Activated CD4-positive, alpha-beta T cell treated with anti-CD3 and anti-CD28 coated beads, Interleukin-10, Interleukin-2, amounts not matched to agents 100 ng/mL and 50 ng/mL, durations not matched to agents 16 hours and 8 hours (primary cell): Measurements from ENCODE around the gene CHST6.
"Not testable (repeated sequence)": the region's sequence is repeated elsewhere in the genome, so short reads cannot be mapped to it uniquely, and the experiment has no call there.

Experiments
- DNase-seq: peaks from one replicate; pipeline ENCODE4 v3.0.0-alpha.2; 2020

CHST6 gene

DNA sequence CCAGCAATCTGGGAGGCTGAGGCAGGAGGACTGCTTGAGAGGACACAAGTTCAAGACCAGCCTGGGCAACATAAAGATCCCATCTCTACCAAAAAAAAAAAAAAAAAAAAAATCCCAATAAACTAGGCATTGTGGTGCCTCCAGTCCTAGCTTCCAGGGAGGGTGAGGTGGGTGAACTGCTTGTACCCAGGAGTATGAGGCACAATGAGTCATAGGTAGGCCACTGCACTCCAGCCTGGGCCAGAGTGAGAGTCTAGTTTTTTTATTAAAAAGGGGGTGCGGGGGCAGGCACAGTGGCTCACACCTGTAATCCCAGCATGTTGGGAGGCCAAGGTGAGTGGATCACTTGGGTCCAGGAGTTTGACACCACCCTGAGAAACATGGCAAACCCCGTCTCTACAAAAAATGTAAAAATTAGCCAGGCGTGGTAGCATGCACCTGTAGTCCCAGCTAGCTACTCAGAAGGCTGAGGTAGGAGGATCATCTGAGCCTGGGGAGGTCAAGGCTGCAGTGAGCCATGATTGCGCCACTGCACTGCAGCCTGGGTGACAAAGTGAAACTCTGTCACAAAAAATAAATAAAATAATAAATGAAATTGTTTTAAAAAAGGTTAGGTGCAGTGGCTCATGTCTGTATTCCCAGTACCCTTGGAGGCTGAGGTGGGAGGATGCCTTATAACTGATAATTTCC is 7.8 kb upstream of the CHST6 start:
- no peak for DNase-seq

DNA sequence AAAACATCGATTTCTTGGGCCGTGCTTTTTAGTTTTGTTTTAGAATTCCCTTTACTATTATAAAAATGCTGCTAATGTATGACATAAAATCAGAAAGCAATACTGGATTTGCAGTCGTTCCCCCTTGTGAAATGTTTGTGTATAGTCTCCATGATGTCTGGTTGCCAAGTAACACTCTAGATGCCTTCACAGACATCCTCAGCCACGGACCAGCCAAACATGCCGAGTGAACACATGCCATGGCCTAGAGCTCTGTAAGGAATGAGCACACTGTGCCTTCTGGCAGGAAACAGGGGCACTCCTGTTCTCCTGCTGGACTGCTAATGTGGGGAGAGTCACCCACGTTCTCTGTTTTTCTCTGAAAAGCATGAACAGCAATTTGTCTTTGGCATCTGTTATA is 6.6 kb upstream of the CHST6 start:
- DNase-seq, result not testable (repeated sequence)

DNA sequence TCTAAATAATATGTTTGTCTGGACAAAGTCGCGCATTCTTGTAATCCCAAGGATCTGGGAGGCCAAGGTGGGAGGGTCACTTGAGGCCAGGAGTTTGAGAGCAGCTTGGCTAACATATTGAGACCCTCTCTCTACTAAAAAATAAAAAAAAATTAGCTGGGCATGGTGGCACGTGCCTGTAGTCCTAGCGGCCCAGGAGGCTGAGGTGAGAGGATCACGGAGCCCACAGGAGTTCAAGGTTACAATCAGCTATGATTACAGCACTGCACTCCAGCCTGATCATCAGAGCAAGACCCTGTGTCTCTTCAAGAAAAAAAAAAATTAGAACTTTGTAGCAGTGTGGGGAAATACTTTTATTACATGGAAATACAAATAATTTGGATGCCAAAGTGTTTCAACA is 6.1 kb upstream of the CHST6 start:
- DNase-seq, result no peak

DNA sequence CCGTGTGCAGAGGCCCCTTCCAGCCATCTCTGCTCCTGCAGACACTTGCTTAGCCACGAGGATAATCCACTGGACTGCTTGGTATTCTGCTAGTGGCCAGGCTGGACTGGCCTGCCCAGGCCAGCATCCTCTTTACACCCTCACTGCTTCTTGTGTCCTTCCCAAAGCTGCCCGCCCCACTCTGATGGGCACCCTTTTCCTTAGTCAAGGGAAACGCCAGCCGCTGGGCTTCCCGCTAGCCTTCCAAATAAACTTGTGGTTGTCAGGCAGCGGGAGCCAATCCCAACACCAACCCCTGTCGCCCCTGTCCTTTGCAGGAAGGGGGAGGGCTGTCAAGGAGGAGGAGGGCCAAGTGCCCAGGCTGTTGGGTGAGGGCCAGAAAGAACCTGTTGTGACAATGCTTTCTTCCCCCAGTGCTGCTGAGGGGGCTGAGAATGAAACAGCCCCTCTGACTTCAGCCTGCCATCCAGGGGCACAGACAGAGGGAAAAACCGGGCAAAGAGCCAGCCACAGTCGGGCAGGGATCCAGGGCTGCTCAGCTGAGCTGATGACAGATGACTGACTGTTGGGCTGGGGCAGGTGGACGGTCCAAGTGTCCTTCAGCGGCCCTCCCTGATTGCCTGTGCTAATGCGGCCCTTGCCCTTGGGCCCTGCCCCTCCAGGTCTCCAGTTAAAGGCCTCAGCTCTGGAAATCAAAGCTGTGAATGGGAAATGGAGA is 3.5 kb upstream of the CHST6 start:
- not testable (repeated sequence) for DNase-seq

DNA sequence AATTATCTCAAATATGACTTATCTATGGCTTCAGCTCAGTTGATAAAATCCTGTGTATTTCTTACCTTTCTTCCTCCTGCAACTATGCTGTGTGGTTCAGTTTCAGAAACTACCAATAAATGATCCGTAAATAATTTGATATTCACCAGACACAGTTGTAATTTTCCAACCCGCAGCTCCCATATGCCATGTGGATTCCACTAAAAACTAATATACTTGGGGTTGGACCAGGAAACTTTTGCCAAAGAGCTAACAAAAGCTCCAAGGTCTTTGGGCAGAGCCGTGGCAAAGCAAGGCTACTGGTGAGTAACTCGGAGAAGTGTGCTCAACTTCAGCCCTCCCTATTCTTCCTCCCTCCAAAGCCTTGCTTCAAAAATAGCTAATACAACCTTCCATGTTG is 2.3 kb upstream of the CHST6 start:
- DNase-seq, result no peak

DNA sequence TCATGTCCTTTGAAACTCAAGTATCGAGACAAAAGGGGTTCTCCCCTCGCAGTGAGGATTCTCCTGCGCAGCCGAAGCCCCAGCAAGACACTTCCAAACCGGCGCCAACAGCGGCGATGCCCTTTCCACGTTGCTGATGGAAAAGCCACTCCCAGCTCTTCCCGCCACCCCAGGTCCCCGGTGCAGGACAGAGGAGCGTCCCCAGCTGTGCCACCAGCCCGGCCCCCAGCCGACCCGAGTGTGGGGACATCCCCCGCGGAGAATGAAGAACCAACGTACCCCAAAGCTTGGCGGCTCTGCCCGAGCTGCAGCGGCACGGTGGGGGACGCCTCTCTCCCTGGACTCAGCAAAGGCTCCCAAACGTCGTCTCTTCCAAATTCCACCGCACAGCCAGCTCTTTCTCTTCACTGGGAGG is 573 bp downstream of the CHST6 start:
- no peak for DNase-seq

DNA sequence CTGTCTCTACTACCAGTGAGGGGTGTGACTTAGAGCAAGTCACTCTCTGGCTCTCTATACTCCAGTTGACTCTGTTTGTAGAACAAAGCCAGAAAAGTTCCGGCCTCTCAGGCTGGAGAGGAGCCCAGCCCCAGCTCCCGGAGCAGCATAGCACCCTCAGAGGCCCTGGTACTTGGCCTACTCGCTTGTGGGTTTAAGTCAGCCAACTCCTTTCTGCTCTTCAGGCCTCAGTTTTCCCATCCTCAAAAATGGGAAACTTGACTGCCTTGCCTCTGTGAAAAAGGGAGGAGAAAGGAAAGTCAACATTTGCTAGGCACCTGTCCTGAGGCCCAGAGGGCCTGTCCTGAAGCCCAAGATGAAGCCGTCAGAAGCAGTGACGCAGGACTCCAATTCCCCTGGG is 1.1 kb downstream of the CHST6 start:
- DNase-seq, result no peak

DNA sequence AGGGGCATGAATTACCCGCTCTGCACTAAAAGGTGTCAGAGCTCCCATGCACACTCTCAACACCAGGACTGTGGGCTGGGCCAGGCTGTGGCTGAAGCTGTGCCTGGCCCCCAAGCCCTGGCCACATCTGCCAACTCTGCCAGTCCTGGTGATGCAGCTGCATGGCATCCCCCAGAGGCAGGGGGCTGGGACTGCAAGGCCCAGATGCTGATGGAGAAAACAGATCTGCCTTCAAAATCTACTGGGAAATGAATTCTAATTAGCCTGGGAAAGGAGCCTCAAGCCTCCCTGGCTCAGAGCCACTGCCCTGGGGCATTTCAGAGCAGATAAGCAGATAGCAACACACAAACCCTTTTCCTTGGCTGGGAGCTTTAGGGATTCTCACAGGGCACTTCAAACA is 3.4 kb downstream of the CHST6 start:
- peak; percentile 6 for DNase-seq

DNA sequence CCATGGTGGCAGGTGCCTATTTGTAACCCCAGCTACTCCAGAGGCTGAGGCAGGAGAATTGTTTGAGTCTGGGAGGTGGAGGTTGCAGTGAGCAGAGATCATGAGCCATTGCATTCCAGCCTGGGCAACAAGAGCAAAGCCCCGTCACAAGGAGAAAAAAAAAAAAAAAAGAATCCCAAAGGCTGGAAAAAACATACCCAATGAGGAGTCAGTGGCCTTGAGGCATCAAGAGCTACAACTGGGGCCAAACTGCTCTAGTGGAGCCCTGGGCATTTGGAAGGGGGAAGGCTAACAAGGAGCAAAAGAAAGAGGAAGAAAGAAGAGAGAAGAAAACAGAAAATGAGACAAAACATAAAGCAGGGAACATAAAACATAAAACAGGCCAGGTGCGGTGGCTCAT is 6.9 kb downstream of the CHST6 start:
- no peak for DNase-seq

DNA sequence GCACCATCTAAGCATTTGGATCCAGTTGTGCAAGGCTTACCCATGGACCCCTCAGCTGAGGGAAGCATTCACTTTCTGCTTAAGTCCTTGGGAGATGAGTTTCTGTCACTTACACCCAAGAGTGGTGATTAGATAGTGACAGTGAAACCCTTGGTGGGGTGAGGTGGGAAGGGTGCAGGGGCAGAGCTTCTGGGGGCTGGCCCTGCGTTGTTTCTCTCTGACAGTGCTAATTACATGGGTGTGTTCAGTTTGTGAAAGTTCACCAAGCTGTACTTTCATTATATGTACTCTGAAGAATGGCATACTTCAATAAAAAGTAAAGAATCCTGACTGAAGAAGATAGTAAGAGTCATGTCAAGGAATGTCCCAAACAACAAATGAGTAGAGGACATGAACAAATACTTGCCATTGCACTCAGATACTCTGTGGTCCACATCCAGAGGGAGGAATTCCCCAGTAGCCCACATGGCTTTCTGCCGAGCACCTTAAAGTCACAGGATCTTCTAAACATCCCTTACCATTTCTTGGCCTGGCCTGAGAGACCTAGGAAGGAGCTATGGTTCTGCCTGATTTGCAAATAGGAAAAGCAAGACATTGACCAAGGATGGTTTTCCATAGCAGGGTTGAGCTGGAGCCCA is 8.4 kb downstream of the CHST6 start:
- no peak for DNase-seq

DNA sequence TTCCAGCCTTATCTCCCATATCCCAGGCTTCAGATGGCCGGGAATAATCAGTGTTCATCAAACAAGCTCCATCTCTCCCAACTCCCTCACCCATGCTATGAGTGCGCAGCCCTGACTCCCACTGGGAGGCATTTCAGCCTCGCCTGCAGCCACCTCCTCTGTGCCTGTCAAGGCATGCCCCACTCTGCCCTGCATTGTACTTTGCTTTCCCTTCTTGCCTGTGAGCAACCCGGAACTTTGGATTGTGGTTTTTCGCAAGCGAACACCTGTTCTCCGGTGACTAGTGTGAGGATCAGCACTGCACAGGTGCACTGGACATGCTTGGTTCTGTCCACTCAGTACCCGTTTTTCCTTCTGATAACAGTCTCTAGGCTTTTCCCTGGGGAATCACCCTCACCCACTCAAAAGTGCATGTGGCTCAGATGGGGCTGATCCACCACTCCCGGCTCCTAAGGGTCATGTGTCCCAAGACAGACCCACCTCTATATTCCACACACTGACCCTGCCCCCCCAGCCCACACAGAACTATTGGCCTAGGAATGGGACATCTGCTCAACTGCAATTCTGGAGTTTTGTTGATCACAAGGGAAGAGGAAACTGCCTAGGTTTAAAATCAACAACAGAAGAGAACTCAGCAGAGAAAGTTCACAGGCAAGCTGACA is 9.1 kb downstream of the CHST6 start:
- DNase-seq, result no peak

DNA sequence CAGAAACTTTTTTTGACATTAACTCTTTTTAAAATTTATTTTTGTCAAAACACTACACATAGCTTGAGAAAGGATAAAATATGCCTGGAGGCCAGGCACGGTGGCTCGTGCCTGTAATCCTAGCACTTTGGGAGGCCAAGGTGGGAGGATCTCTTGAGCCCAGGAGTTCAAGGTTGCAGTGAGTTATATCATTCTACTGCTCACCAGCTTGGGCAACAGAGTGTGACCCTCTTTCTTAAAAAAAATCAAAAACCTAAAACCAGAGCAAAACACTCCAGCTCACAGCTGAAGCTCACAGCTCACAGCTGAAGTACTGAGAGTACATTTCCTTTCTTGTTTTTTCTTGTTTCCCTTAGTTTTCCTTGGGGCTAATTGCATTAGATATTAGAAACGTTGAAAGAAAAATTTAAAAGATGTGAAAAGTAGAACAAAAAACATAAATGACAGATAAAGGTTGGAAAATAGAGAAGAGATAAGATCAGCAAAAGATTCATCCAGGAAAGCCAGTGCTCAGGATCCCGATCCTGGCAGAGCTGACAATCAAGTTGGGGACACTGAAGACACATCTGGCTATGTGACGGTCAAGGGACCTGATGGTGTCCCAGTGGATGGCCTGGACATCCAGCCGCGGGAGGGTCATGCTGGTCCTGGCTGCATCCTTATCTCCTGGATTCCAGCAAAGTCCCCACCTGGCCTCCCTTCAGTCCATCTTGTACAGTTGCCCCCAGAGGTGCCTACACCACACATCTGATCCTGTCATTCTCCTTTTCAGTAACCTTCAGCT is 9.8 kb downstream of the CHST6 start:
- DNase-seq, result no peak

DNA sequence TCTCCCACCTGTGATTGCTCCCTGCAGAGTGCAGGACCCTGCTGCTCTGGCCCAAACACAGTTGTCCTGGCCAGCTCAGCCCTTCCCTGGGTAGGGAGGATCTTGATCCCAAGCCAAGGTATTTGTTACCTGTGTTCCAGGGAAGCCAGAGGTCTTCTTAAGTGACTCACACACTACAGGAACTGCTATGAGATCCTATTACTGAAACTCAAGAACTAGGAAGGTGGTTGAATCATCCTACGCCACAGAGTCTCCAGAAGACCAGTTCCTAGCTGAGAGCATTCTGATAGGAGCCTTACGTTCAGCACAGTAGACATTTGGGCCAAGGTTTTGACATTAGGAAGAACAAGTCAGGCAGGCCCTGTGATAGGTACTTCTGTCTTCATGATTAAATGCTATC is 12.0 kb downstream of the CHST6 start:
- DNase-seq, result no peak

DNA sequence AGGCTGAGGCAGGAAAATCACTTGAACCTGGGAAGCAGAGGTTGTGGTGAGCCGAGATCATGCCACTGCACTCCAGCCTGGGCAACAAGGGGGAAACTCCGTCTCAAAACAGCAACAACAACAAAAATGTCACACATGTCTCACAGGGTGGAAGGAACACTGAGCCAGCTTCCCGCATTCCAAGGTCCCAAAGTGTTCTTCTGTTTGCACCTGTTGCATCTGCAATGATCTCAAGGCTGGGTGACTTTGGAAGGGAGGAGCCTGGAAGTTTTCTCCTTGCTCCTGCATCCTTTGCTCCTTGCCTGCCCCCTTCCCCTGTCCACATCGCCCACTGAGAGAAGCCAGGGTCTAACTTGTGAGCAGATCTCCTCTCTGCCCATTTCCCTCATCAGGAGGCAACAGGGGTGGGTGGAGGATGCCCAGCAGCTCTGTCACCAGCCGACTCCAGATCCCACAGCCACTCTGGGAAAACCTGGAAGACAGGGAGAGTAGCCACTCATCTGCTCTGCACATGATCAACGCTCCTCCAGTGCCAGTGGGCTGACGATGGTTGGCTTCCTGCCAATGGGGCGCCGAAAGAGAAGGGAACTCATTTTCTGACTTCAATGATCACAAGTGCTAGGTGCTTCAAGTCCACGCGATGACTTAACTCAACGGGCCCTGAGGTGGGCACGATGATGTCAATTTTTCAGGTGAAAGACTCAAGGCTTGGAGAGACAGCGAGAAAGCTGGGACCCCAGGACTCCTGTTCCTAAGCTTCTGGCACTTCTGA is 12.6 kb downstream of the CHST6 start:
- no peak for DNase-seq

DNA sequence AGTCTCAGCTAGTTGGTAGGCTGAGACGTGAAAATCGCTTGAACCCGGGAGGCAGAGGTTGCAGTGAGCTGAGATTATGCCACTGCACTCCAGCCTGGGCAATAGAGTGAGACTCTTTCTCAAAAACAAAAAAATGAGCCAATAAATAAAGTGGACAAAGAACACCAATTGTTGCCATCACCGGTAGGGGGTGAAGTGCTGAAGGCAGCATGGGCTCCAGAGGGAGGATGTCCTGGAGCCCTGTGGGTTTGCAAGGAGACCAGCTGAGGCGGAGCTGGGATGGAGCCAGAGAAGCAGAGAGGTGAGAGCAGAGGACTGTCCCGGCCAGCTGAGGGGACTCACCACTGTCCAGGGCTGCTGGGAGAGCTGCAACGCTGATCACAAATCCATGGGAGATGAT is 13.8 kb downstream of the CHST6 start:
- DNase-seq, result no peak

DNA sequence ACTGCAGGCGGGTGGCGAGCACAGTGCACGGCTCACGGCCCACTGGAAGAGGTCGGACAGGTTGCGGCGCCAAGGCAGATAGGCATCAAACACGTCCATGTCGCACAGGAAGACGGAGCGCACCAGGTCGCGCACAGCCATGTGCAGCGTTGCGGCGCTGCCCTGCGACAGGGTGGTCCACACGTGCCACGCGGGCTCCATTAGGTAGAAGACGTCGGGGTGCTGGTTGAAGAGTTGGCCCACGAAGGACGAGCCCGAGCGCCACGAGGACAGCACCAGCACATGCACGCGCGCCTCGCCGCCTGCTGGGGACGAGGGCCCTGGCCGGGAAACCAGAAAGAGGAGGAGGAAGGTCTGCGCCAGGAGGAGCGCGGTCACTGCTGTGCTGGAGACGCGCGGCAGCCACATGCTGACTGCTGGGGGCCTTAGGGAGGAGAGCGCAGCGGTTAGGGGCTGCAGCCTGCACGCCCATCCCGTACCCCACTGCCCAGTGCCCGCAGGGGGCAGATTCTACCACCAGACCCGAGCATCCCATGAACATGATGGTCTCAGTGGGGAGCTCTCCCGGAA is 15.7 kb downstream of the CHST6 start:
- DNase-seq, result no peak

DNA sequence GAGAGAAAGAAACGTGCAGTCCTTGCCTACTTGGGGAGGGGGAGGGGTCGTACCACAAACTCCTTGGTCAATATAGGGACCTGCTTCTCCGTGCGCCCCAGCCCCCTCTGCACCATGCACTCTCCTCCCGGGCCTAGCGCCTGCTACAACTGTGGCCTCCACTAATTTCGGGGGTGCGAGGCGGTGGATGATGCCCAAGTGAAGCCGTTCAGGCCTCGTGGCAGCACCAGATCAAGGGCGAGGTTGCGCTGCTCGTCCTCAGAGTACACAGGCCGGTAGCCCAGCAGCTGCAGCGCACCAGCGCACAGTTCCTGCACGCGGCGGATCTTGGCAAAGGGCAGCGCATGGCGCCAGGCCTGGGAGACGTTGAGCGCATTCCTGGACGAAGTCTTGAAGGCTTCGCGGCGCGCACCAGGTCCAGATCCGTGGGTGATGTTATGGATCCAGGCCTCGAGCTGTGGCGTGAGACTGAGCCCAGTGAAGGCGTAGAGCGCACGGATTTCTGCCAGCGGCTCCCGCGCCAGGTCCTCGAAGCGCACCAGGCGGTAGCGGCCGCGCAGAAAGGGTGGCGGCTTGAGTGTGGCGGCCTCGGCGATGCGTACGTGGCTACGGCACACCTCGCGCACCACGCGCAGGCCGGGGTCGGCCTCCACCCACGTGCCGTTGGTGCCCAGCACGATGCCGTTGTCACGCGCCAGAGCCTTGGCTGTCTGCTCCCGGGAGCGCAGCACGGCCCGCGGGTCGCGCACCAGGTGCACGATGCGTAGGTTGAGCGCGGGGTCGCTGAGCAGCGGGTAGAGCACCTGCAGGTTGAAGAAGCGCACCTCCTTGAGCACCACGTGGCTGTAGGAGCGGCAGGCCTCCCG is 16.5 kb downstream of the CHST6 start:
- no peak for DNase-seq

DNA sequence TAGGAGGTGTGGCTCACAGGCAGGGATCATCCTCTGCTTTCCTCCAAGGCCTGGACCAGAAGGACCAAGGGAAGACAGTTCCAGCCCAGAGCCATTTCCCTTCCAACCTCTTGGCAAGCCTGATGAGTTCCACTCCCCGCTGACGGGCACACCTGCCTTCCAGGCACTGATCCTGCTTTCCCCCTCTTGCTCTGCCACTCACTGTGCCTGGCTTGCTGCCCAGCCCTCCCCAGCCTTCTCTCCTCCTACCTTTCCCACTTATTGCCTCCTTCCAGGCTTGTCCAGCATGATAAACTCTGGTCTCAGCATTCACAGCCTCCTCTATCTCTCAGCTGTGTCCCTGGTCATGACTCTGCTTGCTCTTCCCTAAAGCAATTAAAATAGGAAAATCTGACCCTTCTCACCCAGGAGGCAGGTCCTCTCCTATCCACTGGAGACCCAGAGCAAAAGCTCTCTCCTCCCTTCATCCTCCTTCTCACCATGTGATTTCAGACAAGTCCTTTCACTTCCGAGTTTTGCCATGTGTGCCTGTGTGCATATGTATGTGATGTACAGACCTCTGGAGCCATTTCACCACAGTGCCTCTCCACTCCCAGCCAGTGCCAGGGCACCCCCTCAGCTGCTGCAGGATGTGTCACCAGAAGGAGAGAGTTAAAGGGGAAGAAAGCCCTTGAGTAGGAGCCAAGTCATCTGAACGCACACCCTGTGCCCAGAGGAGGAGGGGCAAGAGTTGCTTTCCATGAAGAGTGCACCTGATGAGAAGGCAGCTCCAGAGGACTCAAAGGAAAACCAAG is 17.4 kb downstream of the CHST6 start:
- DNase-seq, result no peak

DNA sequence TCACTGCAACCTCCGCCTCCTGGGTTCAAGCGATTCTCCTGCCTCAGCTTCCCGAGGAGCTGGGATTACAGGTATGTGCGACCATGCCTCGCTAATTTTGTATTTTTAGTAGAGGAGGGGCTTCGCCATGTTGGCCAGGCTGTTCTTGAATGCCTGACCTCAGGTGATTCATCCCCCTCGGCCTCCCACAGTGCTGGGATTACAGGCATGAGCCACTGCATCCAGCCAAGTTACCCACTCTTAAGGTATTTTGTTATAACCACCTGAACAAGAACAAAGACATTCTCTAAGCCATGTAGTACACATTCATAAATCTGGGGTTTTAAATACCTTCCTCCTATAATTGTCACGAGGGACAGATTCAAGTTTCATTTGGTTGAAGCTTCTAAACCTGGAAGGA is 18.4 kb downstream of the CHST6 start:
- DNase-seq, result no peak

DNA sequence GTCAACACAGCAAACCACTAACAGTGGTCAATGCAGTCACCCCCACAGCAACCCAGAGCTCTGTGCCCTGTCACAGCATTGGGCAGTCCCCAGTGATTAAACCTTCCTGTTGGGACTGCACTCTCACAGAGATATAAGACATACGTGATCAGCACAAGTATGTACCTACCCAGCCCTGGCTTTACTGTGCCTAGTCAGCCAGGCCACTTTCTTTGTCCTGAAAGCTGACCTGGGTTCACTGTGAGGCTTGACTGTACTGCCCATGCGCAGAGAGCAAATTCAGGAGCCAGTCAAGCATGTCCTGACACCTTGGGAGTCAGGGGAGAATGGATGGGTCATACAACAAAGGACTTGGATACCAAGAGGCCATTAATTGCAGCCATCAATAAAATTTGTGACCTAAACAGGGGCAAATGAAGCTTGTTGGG is 19.8 kb downstream of the CHST6 start:
- DNase-seq, result no peak
